RPMI7951 (cell line): ENCODE measurements around the gene CELF5. TPM values are rescaled to one million over a fixed set of nuclear protein-coding genes. Genes with fewer than 3 reads are reported as not detected.
"Not testable (repeated sequence)": the region's sequence is repeated elsewhere in the genome, so short reads cannot be mapped to it uniquely, and the experiment has no call there.

Source experiments
- DNase-seq: peaks from one replicate; pipeline ENCODE4 v3.0.0-alpha.2; 2012; ENCODE audit warnings: low read depth
- total RNA-seq: library from RNA; depleted of rRNA; stranded (reverse); fragments of >200 nt; shearing (Covaris generic); gene quantifications from 2 replicates; pipeline ENCODE4 v1.2.3, GENCODE V29; 2014

CELF5 gene
- total RNA-seq, 1 experiment from 2014 or later: not detected

DNA sequence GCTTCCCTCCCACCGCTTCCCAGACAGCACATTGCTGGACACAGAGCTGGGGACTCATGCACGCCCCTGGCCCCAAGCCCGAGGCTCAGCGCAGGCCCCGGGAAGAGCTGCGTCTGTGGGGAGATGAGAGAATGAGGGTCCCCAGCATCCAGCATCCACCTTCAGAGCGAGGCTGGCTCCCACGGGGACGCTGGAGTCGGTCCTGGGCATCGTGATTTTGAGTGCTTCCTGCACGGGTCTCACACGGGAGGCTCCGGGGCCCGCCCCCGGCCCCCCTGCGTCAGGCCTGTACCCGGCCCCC, 34.0 kb upstream of the CELF5 start:
- DNase-seq: no peak

DNA sequence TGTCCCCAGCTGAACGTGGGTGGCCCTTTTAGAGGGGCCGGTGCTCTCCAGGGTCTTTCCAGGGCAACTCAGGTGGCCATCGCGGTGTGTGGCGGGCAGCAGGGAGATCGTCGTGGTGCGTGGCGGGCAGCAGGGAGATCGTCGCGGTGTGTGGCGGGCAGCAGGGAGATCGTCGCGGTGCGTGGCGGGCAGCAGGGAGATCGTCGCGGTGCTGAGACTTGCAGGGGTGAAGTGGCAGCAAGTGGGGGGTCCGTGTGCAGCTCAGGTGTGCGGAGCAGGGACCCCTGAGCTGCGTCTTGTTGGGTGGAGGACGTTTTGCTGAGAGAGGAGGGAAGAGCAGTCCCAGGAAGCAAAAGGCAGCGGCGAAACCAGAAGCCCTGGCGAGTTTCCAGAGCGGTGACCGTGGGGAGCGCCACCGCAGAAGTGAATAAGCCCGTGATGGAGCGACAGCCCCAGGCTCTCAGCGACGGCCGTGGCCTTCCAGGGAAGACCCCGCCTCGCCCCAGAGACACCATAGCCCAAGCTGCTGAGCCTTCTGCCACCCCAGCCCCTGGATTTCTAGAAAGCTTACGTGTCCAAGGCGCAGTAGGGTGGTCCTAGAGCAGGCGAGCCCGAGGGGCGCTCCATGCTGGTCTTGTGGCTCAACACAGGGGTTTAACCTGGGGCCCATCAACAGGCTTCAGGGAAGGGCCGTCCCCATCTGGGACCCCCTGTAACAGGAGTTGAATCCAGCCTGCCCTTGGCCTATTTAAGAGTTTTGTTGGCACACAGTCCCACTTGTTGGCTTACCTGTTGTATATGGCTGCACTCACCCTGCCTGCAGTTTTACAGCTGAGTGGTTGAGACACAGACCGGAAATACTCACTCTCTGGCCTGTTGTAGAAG, 33.3 kb upstream of the CELF5 start:
- no peak for DNase-seq

DNA sequence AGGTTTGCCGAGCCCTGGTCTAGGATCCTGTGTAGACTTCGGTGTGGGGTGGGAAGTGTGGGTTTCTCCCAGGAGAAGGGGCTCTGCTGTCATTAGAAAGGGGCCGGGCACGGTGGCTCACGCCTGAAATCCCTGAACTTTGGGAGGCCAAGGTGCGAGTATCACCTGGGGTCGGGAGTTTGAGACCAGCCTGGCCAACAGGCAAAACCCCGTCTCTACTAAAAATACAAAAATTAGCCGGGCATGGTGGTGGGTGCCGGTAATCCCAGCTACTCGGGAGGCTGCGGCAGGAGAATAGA, 32.7 kb upstream of the CELF5 start:
- DNase-seq: not testable (repeated sequence)

DNA sequence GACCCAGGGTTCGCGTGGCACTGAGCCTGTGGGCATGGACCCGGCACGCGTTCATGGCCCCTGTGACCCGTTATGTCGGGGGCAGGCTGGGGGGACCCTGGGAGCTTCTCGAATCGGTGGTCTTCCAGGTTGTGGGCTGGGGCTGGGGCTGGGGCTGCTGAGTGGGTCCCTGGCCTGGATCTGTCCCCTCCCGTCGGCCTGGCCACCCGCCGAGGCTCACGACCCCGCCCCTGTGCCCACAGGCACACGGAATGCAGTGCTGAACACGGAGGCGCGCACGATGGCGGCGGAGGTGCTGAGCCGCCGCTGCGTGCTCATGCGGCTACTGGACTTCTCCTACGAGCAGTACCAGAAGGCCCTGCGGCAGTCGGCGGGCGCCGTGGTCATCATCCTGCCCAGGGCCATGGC, 32.2 kb upstream of the CELF5 start:
- DNase-seq: no peak

DNA sequence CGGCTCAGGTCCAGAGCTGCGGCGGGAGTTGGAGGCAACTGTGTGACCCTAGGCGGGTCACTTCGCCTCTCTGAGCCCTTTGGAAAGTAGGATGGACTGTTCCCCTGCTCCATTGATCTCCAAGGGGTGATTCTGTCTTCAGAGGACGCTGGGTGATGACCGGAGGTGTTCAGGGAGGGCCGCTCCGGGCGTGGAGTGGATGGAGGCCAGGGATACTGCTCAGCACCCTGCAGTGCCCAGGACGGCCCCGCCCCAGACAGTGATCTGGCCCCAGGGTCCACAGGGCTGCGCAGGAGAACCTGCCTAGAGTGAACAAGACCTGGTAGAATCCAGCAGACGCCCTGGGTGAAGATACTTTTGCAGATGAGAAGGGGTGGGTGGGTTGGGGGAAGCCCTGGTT, 31.8 kb upstream of the CELF5 start:
- no peak for DNase-seq

DNA sequence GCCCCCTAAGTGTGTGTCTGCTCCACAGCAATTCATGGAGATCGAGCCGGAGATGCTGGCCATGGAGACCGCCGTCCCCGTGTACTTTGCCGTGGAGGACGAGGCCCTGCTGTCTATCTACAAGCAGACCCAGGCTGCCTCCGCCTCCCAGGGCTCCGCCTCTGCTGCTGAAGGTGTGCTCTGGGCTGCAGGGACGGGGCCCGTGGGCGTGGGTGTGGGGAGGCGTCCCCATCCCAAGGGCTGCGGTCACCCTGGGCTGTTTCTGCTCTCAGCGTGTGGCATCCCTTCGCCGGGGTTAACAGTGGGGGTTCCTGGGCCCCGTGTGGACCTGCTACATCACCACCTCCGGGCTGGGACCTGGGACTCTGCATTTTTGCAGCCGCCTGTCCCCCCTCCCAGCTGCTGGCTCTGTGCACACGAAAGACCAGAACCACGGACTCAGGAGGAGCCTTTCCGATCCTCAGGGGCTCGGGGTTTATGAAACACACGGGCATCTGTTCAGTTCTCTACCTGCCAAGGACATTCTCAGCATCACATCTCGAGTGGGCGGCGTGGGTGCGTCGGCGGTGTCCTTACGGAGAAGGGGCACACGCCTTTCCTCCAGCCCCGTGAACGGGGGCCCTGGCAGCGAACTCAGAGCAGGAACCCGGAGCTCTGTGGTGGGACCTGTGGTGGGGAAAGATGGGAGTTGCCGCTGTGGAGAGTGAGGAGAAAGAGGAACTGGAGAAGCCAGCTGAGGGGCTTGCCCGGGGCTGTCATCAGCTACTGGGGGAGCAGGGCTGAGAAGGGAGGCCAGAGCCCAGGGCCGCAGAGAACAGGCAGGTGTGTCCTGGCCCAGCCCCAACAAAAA, 31.0 kb upstream of the CELF5 start:
- no peak for DNase-seq

DNA sequence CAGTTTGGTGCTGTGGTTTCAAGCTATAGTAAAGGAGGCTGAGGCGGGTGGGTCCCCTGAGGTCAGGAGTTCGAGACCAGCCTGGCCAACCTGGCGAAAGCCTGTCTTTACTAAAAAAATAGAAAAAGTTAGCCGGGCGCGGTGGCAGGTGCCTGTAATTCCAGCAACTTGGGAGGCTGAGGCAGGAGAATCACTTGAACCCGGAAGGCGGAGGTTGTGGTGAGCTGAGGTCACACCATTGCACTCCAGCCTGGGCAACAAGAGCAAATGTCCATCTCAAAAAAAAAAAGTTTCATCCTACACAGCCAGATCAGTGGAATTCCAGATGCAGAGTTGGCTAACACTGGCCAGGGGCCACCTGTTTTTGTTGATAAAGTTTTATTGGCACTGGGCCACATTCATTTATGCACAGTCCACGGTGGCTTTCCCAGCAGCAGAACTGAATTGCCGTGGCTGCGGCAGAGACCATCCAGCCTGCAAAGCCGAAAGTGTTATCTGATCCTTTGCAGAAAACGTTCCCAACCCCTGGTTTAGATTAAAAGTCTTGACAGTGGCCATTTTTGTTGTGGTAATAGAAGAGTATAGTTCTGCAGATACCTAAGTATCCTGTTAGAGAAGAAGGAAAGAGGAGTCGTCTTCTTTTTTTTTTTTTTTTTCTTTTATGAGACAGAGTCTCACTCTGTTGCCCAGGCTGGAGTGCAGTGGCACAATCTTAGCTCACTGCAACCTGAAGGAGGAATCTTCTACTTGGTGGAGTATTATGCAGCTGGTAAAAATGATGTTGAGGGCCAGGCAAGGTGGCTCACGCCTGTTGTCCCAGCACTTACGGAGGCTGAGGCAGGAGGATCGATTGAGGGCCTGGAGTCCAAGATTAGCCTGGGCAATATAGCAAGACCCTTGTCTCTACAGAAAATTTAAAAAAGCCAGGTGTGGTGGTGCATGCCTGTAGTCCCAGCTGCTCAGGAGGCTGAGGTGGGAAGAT, 30.1 kb upstream of the CELF5 start:
- DNase-seq: no peak

DNA sequence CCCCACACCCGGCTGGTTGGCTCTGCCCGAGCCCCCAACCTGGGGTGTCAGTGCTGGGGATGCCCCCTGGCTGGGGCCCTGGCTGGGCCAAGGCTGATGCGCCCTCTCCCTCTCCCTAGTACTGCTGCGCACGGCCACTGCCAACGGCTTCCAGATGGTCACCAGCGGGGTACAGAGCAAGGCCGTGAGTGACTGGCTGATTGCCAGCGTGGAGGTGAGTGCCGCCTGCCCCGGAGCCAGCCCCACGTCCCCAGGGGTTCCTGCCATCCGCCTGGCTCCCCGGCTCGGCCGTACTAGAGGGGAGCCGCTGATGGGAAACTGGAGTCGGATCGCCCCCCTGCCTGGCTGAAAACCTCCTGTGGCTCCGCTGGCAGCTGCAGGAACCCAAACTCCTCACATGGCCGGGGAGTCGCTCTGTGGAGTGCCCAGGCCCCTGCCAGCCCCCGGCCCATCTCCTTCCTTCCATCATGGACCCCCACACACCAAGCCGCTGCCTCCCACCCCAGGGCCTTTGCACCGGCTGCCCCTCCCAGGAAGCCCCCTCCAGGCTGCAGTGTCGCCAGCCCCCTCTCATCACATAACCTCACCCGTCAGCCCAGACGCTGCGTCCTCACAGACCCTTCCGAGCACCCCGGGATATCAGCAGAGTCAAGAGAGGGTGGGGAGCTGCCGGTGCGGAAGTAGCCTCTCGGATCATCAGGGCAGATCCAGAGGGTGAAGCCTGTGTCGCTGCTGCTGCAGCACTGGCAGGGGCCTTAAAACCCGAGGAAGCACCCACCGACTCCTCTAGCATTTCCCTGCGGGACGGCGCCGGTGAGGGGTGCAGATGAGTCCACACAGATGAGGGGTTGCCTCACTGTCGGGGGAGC, 28.2 kb upstream of the CELF5 start:
- no peak for DNase-seq

DNA sequence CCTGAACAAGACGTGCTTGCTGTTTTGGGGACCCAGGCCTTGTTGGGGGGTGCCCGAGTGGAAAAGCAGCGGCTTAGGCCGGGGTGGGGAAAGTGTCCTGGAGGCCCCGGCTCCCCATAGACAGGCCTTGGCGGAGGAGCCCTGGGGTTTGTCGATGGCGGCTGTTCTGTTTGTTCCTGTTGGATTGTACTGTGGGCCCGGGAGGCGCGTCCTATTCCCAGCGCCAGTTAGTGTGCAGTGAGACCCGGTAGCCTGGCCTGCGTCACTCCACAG, 27.6 kb upstream of the CELF5 start:
- DNase-seq: no peak

DNA sequence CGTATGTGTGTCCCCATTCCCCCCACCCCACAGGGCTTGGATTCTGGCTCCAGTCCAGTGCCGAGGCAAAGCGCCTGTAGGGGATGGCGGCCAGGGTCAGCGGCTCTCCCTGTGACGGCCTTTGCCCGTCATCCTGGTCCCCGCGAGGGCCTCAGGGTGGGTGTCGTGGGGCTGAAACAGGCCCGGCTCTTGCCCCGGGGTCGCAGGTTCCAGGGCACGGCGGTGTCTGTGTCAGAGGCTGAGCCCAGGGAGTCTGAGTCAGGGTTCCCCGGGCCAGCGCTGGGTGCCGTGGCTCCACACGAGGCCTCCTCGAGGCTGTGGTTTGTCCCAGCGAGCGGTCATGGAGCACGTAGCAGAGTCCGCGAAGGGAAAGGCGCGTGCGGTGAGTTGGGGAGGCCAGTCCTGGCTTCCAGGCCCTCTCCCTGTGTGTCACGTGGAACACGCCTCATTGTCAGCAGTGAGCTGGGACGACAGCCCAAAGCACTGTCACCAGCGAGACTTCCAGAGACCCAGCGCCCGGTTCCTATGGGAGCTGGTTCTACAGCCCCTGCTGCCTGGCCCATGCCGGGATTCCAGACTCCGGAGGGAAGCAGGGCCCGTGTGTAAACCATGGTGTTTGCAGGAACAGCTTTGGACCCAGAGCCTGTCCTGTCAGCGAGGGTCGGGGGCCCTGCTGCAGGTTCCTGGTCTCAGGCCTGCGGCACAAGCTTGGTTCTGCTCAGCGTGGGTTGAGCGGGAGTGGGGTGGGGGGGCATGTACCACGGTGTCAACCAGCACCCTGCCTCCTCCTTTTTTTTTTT, 25.4 kb upstream of the CELF5 start:
- no peak for DNase-seq

DNA sequence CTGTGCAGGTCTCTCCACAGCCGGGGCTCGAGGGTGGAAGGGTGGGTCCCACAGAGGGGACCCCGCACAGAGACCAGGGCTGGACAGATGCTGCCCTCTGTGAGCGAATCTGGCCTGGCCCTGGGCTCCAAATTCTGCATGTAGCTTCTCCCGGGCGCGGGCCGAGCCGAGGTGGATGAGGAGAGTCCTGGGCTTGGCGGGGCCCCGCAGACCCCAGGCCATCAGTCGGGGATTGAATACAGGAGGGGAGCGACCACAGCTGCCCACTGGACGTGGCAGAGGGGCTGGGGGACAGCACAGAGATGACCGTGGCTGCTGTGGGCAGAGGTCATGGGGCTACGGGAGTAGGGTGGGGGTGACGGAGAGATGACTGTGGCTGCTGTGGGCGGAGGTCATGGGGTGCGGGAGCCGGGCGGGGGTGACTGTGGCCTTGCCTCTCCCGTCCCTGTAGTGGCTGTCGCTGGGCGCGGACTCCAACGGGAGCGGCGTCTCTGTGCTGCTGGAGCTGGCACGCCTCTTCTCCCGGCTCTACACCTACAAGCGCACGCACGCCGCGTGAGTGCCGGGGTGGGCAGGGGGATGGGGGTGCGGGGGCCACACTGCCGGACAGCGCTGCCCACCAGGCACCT, 23.3 kb upstream of the CELF5 start:
- no peak for DNase-seq

DNA sequence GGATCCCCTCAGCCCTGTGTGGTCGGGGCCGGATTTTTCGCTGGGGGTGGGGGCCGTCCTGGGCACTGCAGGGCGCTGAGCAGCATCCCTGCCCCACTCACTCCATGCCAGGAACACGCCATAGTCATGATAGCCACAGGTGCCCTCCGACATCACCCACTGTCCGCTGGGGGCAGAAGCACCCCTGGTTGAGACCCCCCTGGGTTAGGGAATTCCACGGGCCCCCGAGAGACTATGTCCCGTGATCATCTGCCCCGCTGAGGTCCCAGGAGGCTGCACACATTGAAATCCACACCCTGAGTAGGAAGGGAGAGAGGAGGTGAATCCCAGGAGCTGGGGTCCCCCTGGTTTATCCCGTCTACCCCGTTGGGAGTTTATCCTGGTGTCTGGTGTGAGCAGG, 22.6 kb upstream of the CELF5 start:
- no peak for DNase-seq

DNA sequence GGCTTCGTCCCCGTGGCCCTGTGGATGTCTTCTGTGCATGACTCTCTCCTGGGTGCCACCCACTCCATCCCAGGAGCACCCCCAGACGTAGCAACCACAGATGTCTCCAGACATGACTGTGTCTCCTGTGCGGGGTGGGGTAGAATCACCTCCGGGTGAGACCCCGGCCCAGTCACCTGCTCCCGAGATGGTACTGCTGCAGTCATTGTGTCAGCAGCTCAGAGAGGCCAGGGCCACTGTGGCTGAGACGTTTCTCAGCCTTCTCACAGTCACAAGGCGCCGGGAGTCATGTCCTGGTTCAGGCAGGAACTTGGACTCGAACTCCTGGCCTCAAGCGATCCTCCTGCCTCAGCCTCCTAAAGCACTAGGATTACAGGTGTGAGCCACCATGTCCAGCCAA, 22.1 kb upstream of the CELF5 start:
- no peak for DNase-seq

DNA sequence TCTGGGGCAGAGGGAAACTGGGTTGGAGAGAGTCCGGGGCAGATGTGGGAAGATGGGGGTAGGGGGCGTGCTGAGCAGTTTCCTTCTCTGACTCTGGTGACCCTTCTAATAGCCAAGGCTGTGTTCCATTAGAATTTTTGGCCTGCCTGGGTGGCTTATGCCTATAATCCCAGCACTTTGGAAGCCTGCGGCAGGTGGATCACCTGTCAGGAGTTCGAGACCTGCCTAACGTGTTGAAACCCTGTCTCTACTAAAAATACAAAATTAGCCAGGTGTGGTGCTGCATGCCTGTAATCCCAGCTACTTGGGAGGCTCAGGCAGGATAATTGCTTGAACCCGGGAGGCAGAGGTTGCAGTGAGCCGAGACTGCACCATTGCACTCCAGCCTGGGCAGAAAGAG, 21.6 kb upstream of the CELF5 start:
- DNase-seq: not testable (repeated sequence)

DNA sequence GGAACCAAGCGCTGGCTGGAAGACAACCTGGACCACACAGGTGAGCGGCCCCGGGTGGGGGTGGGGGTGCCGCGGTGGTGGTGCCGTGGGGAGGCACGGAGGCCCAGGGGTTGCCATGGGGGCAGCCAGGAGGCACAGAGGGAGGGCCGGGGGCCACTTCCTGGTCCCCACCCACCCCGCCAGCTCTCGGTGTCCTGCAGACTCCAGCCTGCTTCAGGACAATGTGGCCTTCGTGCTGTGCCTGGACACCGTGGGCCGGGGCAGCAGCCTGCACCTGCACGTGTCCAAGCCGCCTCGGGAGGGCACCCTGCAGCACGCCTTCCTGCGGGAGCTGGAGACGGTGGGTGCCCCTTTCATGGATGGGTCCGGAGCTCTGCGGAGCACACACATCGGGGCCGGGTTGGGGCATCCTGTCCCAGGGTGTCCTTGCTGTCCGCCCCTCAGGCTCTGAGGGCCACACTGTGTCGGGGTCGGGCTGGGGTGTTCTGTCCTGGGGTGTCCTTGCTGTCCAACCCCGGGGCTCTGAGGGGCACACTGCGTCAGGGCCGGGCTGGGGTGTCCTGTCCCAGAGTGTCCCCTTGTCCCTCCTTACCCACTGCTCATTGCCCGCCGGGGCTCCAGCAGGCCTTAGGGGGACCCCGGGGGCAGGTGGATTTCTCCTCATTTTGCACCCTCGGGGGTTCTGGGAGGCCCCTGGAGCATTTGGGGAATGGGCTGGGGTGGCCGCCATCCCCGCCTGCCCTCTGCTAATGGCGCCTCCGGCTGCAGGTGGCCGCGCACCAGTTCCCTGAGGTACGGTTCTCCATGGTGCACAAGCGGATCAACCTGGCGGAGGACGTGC, 20.4 kb upstream of the CELF5 start:
- DNase-seq: no peak

DNA sequence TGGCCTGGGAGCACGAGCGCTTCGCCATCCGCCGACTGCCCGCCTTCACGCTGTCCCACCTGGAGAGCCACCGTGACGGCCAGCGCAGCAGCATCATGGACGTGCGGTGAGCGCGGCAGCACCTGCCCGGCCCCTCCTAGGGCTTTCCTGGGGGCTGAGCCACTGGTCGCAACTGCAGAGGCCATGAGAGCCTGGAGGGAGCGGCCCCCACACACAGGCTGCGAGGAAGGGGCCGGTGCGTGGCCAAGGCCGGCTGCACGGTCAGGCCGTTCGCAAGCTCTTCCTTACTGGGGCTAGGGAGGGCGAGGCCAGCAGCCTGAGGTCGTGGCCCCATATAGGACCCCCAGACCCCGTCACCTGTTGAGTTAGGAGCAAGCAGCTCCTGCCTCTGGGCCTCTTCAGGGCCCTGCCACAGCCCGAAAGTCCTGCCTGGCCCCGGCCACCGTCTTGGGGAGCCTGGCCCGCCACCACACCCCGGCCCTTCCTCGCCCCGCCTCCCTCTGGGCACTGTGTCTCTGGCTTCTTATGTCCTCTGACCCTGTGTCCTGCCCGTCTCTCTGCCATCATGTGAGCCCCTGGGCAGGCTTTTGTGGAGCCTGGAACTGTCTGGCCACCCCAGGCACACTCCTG, 19.7 kb upstream of the CELF5 start:
- DNase-seq: no peak

DNA sequence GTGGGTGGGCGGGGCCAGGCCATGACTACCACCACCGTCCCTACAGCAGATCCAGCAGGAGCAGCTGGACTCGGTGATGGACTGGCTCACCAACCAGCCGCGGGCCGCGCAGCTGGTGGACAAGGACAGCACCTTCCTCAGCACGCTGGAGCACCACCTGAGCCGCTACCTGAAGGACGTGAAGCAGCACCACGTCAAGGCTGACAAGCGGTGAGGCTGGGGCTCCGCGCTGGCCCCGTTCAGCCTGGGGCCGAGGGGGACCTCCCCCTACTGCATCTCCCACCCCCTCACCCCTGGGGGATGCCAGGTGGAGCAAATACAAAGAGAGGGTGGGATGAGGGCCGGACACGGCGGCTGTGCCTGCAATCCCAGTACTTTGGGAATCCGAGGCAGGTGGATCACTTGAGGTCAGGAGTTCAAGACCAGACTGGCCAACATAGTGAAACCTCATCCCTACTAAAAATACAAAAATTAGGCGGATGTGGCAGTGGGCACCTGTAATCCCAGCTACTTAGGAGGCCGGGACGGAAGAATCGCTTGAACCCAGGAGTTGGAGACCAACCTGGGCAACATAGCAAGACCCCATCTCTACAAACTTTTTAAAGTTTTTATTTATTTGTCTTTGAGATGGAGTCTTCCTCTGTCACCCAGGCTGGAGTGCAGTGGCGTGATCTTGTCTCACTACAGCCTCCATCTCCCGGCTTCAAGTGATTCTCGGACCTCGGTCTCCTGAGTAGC, 18.1 kb upstream of the CELF5 start:
- no peak for DNase-seq
